ENCODE results near the gene ERAP2.
A peak's percentile ranks its signal among the peaks of the same experiment; 100 is the strongest.

ERAP2 gene

GRCh38 chr5:96893342-96893741, 17.0 kb downstream of the ERAP2 start:
- H4K5ac ChIP-seq (ENCODE audit: low read length), result no peak overlapping the region
- H3K56ac ChIP-seq (ENCODE audit: low read length), result no peak overlapping the region
- H3K4me2 ChIP-seq (ENCODE audit: low read length), result no peak overlapping the region
- no CpG with 5 or more reads among the region's 4 CpGs for WGBS (ENCODE audit: extremely low coverage, insufficient coverage, low lambda C conversion rate)
- H3K79me1 ChIP-seq (ENCODE audit: low read length), result no peaks in the 10 kb centered on the region
- H3K36me3 ChIP-seq (ENCODE audit: control insufficient read depth, insufficient read depth, low read length), result no peaks in the 10 kb centered on the region
- H2BK15ac ChIP-seq (replicated peaks; ENCODE audit: low read depth), result no peak overlapping the region
- H2BK5ac ChIP-seq (ENCODE audit: low read length), result no peak overlapping the region
- H3K9ac ChIP-seq (ENCODE audit: low read length), result no peak overlapping the region
- H4K8ac ChIP-seq (ENCODE audit: low read depth, low read length), result no peak overlapping the region
- no peak overlapping the region for H3K27ac ChIP-seq (ENCODE audit: low read depth, low read length)
- no peak overlapping the region for H3K4me3 ChIP-seq (ENCODE audit: low read length)
- no peak overlapping the region for H3K4ac ChIP-seq (ENCODE audit: low read depth, low read length)
- H3K18ac ChIP-seq (ENCODE audit: low read length), result no peak overlapping the region
- no peaks in the 10 kb centered on the region for H3K27me3 ChIP-seq (ENCODE audit: insufficient read depth, low read length, poor library complexity)
- no peak overlapping the region for H3K23ac ChIP-seq (ENCODE audit: low read length)
- no peaks in the 10 kb centered on the region for H3K4me1 ChIP-seq (ENCODE audit: control insufficient read depth, low read depth, low read length)
- no peak overlapping the region for H2AK5ac ChIP-seq (ENCODE audit: low read length)
- peak; percentile 73 for DNase-seq
- H2BK120ac ChIP-seq (ENCODE audit: low read depth, low read length), result no peak overlapping the region
- H3K79me2 ChIP-seq (ENCODE audit: control insufficient read depth, insufficient read depth, low read length), result no peaks in the 10 kb centered on the region

GRCh38 chr5:96896276-96896675, 20.0 kb downstream of the ERAP2 start:
- Histone ChIP-seq H3K4me2 (ENCODE audit: low read length) (no peak overlapping the region), H2AK5ac (ENCODE audit: low read length) (no peak overlapping the region), H2BK15ac (replicated peaks; ENCODE audit: low read depth) (no peak overlapping the region), H3K79me1 (ENCODE audit: low read length) (no peaks in the 10 kb centered on the region), H4K5ac (ENCODE audit: low read length) (no peak overlapping the region), H4K8ac (ENCODE audit: low read depth, low read length) (no peak overlapping the region), H3K79me2 (ENCODE audit: control insufficient read depth, insufficient read depth, low read length) (no peaks in the 10 kb centered on the region), H3K36me3 (ENCODE audit: control insufficient read depth, insufficient read depth, low read length) (no peaks in the 10 kb centered on the region), H2BK120ac (ENCODE audit: low read depth, low read length) (no peak overlapping the region), H3K9ac (ENCODE audit: low read length) (no peak overlapping the region), H3K4me3 (ENCODE audit: low read length) (no peak overlapping the region), H3K18ac (ENCODE audit: low read length) (no peak overlapping the region), H3K4me1 (ENCODE audit: control insufficient read depth, low read depth, low read length) (no peaks in the 10 kb centered on the region), H3K27ac (ENCODE audit: low read depth, low read length) (no peak overlapping the region), H3K56ac (ENCODE audit: low read length) (no peak overlapping the region), H3K4ac (ENCODE audit: low read depth, low read length) (no peak overlapping the region), H2BK5ac (ENCODE audit: low read length) (no peak overlapping the region), H3K27me3 (ENCODE audit: insufficient read depth, low read length, poor library complexity) (no peaks in the 10 kb centered on the region), H3K23ac (ENCODE audit: low read length) (no peak overlapping the region)
- DNase-seq, result no peak
- WGBS (ENCODE audit: extremely low coverage, insufficient coverage, low lambda C conversion rate), result 100% methylated on average over 1 of the region's 4 CpGs

GRCh38 chr5:96896806-96897205, 20.5 kb downstream of the ERAP2 start:
- no peak overlapping the region for H4K8ac ChIP-seq (ENCODE audit: low read depth, low read length)
- no peak overlapping the region for H3K23ac ChIP-seq (ENCODE audit: low read length)
- H3K36me3 ChIP-seq (ENCODE audit: control insufficient read depth, insufficient read depth, low read length), result no peaks in the 10 kb centered on the region
- H3K27ac ChIP-seq (ENCODE audit: low read depth, low read length), result no peak overlapping the region
- no peak overlapping the region for H4K5ac ChIP-seq (ENCODE audit: low read length)
- H3K4ac ChIP-seq (ENCODE audit: low read depth, low read length), result no peak overlapping the region
- no peak overlapping the region for H3K18ac ChIP-seq (ENCODE audit: low read length)
- H2BK120ac ChIP-seq (ENCODE audit: low read depth, low read length), result no peak overlapping the region
- no peak overlapping the region for H2BK15ac ChIP-seq (replicated peaks; ENCODE audit: low read depth)
- no peak overlapping the region for H2AK5ac ChIP-seq (ENCODE audit: low read length)
- H3K4me2 ChIP-seq (ENCODE audit: low read length), result no peak overlapping the region
- H3K56ac ChIP-seq (ENCODE audit: low read length), result no peak overlapping the region
- DNase-seq, result no peak
- no peak overlapping the region for H3K9ac ChIP-seq (ENCODE audit: low read length)
- H3K4me3 ChIP-seq (ENCODE audit: low read length), result no peak overlapping the region
- H3K27me3 ChIP-seq (ENCODE audit: insufficient read depth, low read length, poor library complexity), result no peaks in the 10 kb centered on the region
- no peaks in the 10 kb centered on the region for H3K79me1 ChIP-seq (ENCODE audit: low read length)
- no peaks in the 10 kb centered on the region for H3K79me2 ChIP-seq (ENCODE audit: control insufficient read depth, insufficient read depth, low read length)
- no peaks in the 10 kb centered on the region for H3K4me1 ChIP-seq (ENCODE audit: control insufficient read depth, low read depth, low read length)
- WGBS (ENCODE audit: extremely low coverage, insufficient coverage, low lambda C conversion rate), result no CpG with 5 or more reads among the region's 3 CpGs
- no peak overlapping the region for H2BK5ac ChIP-seq (ENCODE audit: low read length)

GRCh38 chr5:96901384-96901783, 25.1 kb downstream of the ERAP2 start:
- H3K18ac ChIP-seq (ENCODE audit: low read length), result no peak overlapping the region
- no peak overlapping the region for H3K9ac ChIP-seq (ENCODE audit: low read length)
- no peaks in the 10 kb centered on the region for H3K36me3 ChIP-seq (ENCODE audit: control insufficient read depth, insufficient read depth, low read length)
- no peak overlapping the region for H4K5ac ChIP-seq (ENCODE audit: low read length)
- no peak overlapping the region for H3K4me3 ChIP-seq (ENCODE audit: low read length)
- WGBS (ENCODE audit: extremely low coverage, insufficient coverage, low lambda C conversion rate), result no CpG with 5 or more reads among the region's 6 CpGs
- H4K8ac ChIP-seq (ENCODE audit: low read depth, low read length), result no peak overlapping the region
- no peak overlapping the region for H2BK5ac ChIP-seq (ENCODE audit: low read length)
- H3K23ac ChIP-seq (ENCODE audit: low read length), result no peak overlapping the region
- no peak overlapping the region for H3K4ac ChIP-seq (ENCODE audit: low read depth, low read length)
- H3K4me2 ChIP-seq (ENCODE audit: low read length), result no peak overlapping the region
- H3K27me3 ChIP-seq (ENCODE audit: insufficient read depth, low read length, poor library complexity), result no peaks in the 10 kb centered on the region
- no peaks in the 10 kb centered on the region for H3K4me1 ChIP-seq (ENCODE audit: control insufficient read depth, low read depth, low read length)
- H3K79me1 ChIP-seq (ENCODE audit: low read length), result no peaks in the 10 kb centered on the region
- peak; percentile 59 for DNase-seq
- H3K56ac ChIP-seq (ENCODE audit: low read length), result no peak overlapping the region
- H2BK15ac ChIP-seq (replicated peaks; ENCODE audit: low read depth), result no peak overlapping the region
- H2BK120ac ChIP-seq (ENCODE audit: low read depth, low read length), result no peak overlapping the region
- H3K27ac ChIP-seq (ENCODE audit: low read depth, low read length), result no peak overlapping the region
- no peaks in the 10 kb centered on the region for H3K79me2 ChIP-seq (ENCODE audit: control insufficient read depth, insufficient read depth, low read length)
- no peak overlapping the region for H2AK5ac ChIP-seq (ENCODE audit: low read length)

- Histone ChIP-seq H4K8ac (ENCODE audit: low read depth, low read length) (no peak overlapping the region), H3K4me1 (ENCODE audit: control insufficient read depth, low read depth, low read length) (no peaks in the 10 kb centered on the region)
Observed at GRCh38 chr5:96901841-96902240, 25.5 kb downstream of the ERAP2 start.

GRCh38 chr5:96902876-96903275, 26.6 kb downstream of the ERAP2 start:
- Histone ChIP-seq H3K36me3 (ENCODE audit: control insufficient read depth, insufficient read depth, low read length) (no peaks in the 10 kb centered on the region), H3K27me3 (ENCODE audit: insufficient read depth, low read length, poor library complexity) (no peaks in the 10 kb centered on the region), H4K8ac (ENCODE audit: low read depth, low read length) (no peak overlapping the region), H3K56ac (ENCODE audit: low read length) (no peak overlapping the region), H3K18ac (ENCODE audit: low read length) (no peak overlapping the region), H3K9ac (ENCODE audit: low read length) (no peak overlapping the region), H2BK120ac (ENCODE audit: low read depth, low read length) (no peak overlapping the region), H2BK5ac (ENCODE audit: low read length) (no peak overlapping the region), H4K5ac (ENCODE audit: low read length) (no peak overlapping the region), H3K4me1 (ENCODE audit: control insufficient read depth, low read depth, low read length) (no peaks in the 10 kb centered on the region), H2BK15ac (replicated peaks; ENCODE audit: low read depth) (no peak overlapping the region), H3K79me2 (ENCODE audit: control insufficient read depth, insufficient read depth, low read length) (no peaks in the 10 kb centered on the region), H3K23ac (ENCODE audit: low read length) (no peak overlapping the region), H3K27ac (ENCODE audit: low read depth, low read length) (no peak overlapping the region), H3K4me2 (ENCODE audit: low read length) (no peak overlapping the region), H2AK5ac (ENCODE audit: low read length) (no peak overlapping the region), H3K4ac (ENCODE audit: low read depth, low read length) (no peak overlapping the region), H3K79me1 (ENCODE audit: low read length) (no peaks in the 10 kb centered on the region), H3K4me3 (ENCODE audit: low read length) (no peak overlapping the region)
- no CpG with 5 or more reads among the region's 3 CpGs for WGBS (ENCODE audit: extremely low coverage, insufficient coverage, low lambda C conversion rate)
- no peak for DNase-seq

More at GRCh38 chr5:96901841-96902240, 25.5 kb downstream of the ERAP2 start:
- H3K27me3 ChIP-seq (ENCODE audit: insufficient read depth, low read length, poor library complexity), result no peaks in the 10 kb centered on the region
- H3K27ac ChIP-seq (ENCODE audit: low read depth, low read length), result no peak overlapping the region
- no peak overlapping the region for H2BK5ac ChIP-seq (ENCODE audit: low read length)
- no peak overlapping the region for H3K56ac ChIP-seq (ENCODE audit: low read length)
- no peak overlapping the region for H3K18ac ChIP-seq (ENCODE audit: low read length)
- H3K4ac ChIP-seq (ENCODE audit: low read depth, low read length), result no peak overlapping the region
- no peak overlapping the region for H2BK15ac ChIP-seq (replicated peaks; ENCODE audit: low read depth)
- H3K4me3 ChIP-seq (ENCODE audit: low read length), result no peak overlapping the region
- WGBS (ENCODE audit: extremely low coverage, insufficient coverage, low lambda C conversion rate), result no CpG with 5 or more reads among the region's 1 CpG
- DNase-seq, result no peak
- H3K79me2 ChIP-seq (ENCODE audit: control insufficient read depth, insufficient read depth, low read length), result no peaks in the 10 kb centered on the region
- H3K36me3 ChIP-seq (ENCODE audit: control insufficient read depth, insufficient read depth, low read length), result no peaks in the 10 kb centered on the region
- no peak overlapping the region for H2AK5ac ChIP-seq (ENCODE audit: low read length)
- no peak overlapping the region for H3K9ac ChIP-seq (ENCODE audit: low read length)
- no peak overlapping the region for H4K5ac ChIP-seq (ENCODE audit: low read length)
- no peaks in the 10 kb centered on the region for H3K79me1 ChIP-seq (ENCODE audit: low read length)
- no peak overlapping the region for H3K4me2 ChIP-seq (ENCODE audit: low read length)
- H2BK120ac ChIP-seq (ENCODE audit: low read depth, low read length), result no peak overlapping the region
- H3K23ac ChIP-seq (ENCODE audit: low read length), result no peak overlapping the region

All from mesendoderm (in vitro differentiated cells).